GM23248 (cell line): ENCODE results near the gene RAB19. TPM values are rescaled to one million over a fixed set of nuclear protein-coding genes. Genes with fewer than 3 reads are reported as not detected.
"Not testable (repeated sequence)": the region's sequence is repeated elsewhere in the genome, so short reads cannot be mapped to it uniquely, and the experiment has no call there.

Source experiments
- DNase-seq: peaks from one replicate; pipeline ENCODE4 v3.0.0-alpha.2; 2015
- H2AFZ ChIP-seq: fragments of 200-600 bp; sonication (generic); 2 replicates; pipeline ENCODE4 v1.6.1; 2016; ENCODE audit warnings: antibody characterized with exemption
- H3F3A ChIP-seq: fragments of 200-600 bp; sonication (generic); 2 replicates; pipeline ENCODE4 v1.6.1; 2016; ENCODE audit warnings: mild to moderate bottlenecking, antibody characterized with exemption, mixed run types; ENCODE audit not compliant: insufficient read depth
- H3K27ac ChIP-seq: fragments of 200-600 bp; sonication (generic); 2 replicates; pipeline ENCODE4 v1.5.1; 2016; ENCODE audit warnings: mild to moderate bottlenecking
- H3K27me3 ChIP-seq: fragments of 200-600 bp; sonication (generic); replicated peaks from 2 replicates; pipeline ENCODE4 v1.6.1; 2016; ENCODE audit warnings: mild to moderate bottlenecking; ENCODE audit not compliant: insufficient read depth
- H3K36me3 ChIP-seq: fragments of 200-600 bp; sonication (generic); 2 replicates; pipeline ENCODE4 v1.6.1; 2016; ENCODE audit warnings: low read depth, mild to moderate bottlenecking
- H3K4me1 ChIP-seq: fragments of 200-600 bp; sonication (generic); 2 replicates; pipeline ENCODE4 v1.6.1; 2016; ENCODE audit warnings: mild to moderate bottlenecking; ENCODE audit not compliant: insufficient read depth
- H3K4me2 ChIP-seq: fragments of 200-600 bp; sonication (generic); one replicate; pipeline ENCODE4 v1.6.1; 2016; ENCODE audit warnings: mild to moderate bottlenecking; ENCODE audit not compliant: unreplicated experiment
- H3K4me3 ChIP-seq: fragments of 200-600 bp; sonication (generic); 2 replicates; pipeline ENCODE4 v1.5.1; 2016; ENCODE audit warnings: mild to moderate bottlenecking
- H3K79me2 ChIP-seq: fragments of 200-600 bp; sonication (generic); 2 replicates; pipeline ENCODE4 v1.6.1; 2016; ENCODE audit warnings: mild to moderate bottlenecking; ENCODE audit not compliant: insufficient read depth
- H3K9ac ChIP-seq: fragments of 200-600 bp; sonication (generic); 2 replicates; pipeline ENCODE4 v1.6.1; 2016; ENCODE audit warnings: mild to moderate bottlenecking
- H3K9me2 ChIP-seq: fragments of 200-600 bp; sonication (generic); 2 replicates; pipeline ENCODE4 v1.6.1; 2016; ENCODE audit warnings: mixed run types, mild to moderate bottlenecking, moderate library complexity; ENCODE audit not compliant: insufficient read depth
- H3K9me3 ChIP-seq: fragments of 200-600 bp; sonication (generic); one replicate; pipeline ENCODE4 v1.6.1; 2017; ENCODE audit warnings: low read depth
- H4K20me1 ChIP-seq: fragments of 200-600 bp; sonication (generic); 2 replicates; pipeline ENCODE4 v1.6.0; 2016; ENCODE audit not compliant: insufficient read depth
- EZH2 ChIP-seq: fragments of 200-600 bp; sonication (generic); IDR thresholded peaks from 2 replicates; pipeline ENCODE4 v1.6.1; 2018; ENCODE audit warnings: antibody characterized with exemption, mild to moderate bottlenecking; ENCODE audit not compliant: insufficient read depth, poor library complexity, severe bottlenecking
- EZH2phosphoT487 ChIP-seq: fragments of 200-600 bp; sonication (generic); IDR thresholded peaks from 2 replicates; pipeline ENCODE4 v1.6.1; 2018; ENCODE audit warnings: antibody characterized with exemption, moderate library complexity, mild to moderate bottlenecking, low read depth; ENCODE audit not compliant: insufficient read depth
- WGBS, 2 experiments: methylation state at CpG; one replicate each; pipeline ENCODE4 v1.1.6; 2015 to 2017; ENCODE audit warnings: low lambda C conversion rate in 2 of 2, low coverage in 1 of 2; ENCODE audit errors: missing lambda C conversion rate in 2 of 2; 5-methylcytosine and 5-hydroxymethylcytosine counted together
- in situ Hi-C: fragments of 300-500 bp; cut with MboI; formaldehyde crosslinking; loops from 2 replicates; pipeline ENCODE4 v1.15.0; 2020
- polyA plus RNA-seq: library from polyadenylated mRNA; unstranded; fragments of >200 nt; fragmentation: Nextera tagmentation; extraction: Ambion mirVana; gene quantifications from 2 replicates; pipeline ENCODE4 v1.2.1, GENCODE V29; 2016
- total RNA-seq: library from RNA; depleted of rRNA; stranded (reverse); fragments of >200 nt; shearing (Covaris generic); gene quantifications from 2 replicates; pipeline ENCODE4 v1.2.3, GENCODE V29; 2014

The RAB19 gene
- total and polyA plus RNA-seq, 2 experiments from 2014 or later = not detected

GRCh38 chr7:140451716-140452115 lies 47.9 kb downstream of the RAB19 start:
- H3K79me2 ChIP-seq = peaks cover 3% of the 10 kb centered on the region; the same call in 1 of the 2 replicates
- no peaks in the 10 kb centered on the region for H4K20me1 ChIP-seq
- no peak overlapping the region for H3K9ac ChIP-seq
- H2AFZ ChIP-seq = no peak overlapping the region
- no peaks in the 10 kb centered on the region for H3F3A ChIP-seq
- H3K9me2 ChIP-seq = no peaks in the 10 kb centered on the region
- no peaks in the 10 kb centered on the region for H3K9me3 ChIP-seq
- no peaks in the 10 kb centered on the region for H3K4me1 ChIP-seq
- no peak for DNase-seq
- H3K4me2 ChIP-seq = no peak overlapping the region
- in situ Hi-C loops = no loop called here
- 52 to 61% methylated on average over 1 of the region's 1 CpG for WGBS, 2 experiments
- H3K36me3 ChIP-seq = peaks cover 9% of the 10 kb centered on the region
- TF ChIP-seq EZH2phosphoT487 (no peak), EZH2 (no peak)
- no peaks in the 10 kb centered on the region for H3K27me3 ChIP-seq
- H3K27ac ChIP-seq = no peak overlapping the region
- no peak overlapping the region for H3K4me3 ChIP-seq

- H3K36me3 ChIP-seq = peaks cover 11% of the 10 kb centered on the region
- WGBS, 2 experiments = 89 to 97% methylated on average over 4 of the region's 4 CpGs
- H3K9me2 ChIP-seq = no peaks in the 10 kb centered on the region
- no peak overlapping the region for H2AFZ ChIP-seq
- H3K79me2 ChIP-seq = peaks cover 19% of the 10 kb centered on the region
- no peaks in the 10 kb centered on the region for H3K9me3 ChIP-seq
- no peaks in the 10 kb centered on the region for H4K20me1 ChIP-seq
- H3K4me2 ChIP-seq = no peak overlapping the region
- TF ChIP-seq EZH2phosphoT487 (no peak), EZH2 (no peak)
- H3K27me3 ChIP-seq = no peaks in the 10 kb centered on the region
- in situ Hi-C loops = no loop called here
- no peaks in the 10 kb centered on the region for H3K4me1 ChIP-seq
- no peak for DNase-seq
- no peak overlapping the region for H3K9ac ChIP-seq
- H3F3A ChIP-seq = no peaks in the 10 kb centered on the region
- no peak overlapping the region for H3K27ac ChIP-seq
- H3K4me3 ChIP-seq = no peak overlapping the region
Observed at GRCh38 chr7:140453273-140453672, 49.4 kb downstream of the RAB19 start.

GRCh38 chr7:140453785-140454656 lies 50.2 kb downstream of the RAB19 start:
- in situ Hi-C loops, DNase-seq: not testable (repeated sequence)
- 88% methylated on average over 9 of the region's 9 CpGs for WGBS, 2 experiments

GRCh38 chr7:140454657-140455015 lies 50.8 kb downstream of the RAB19 start:
- no peak overlapping the region for H3K4me3 ChIP-seq
- TF ChIP-seq EZH2phosphoT487 (no peak), EZH2 (no peak)
- H3K79me2 ChIP-seq = peaks cover 30% of the 10 kb centered on the region
- no peaks in the 10 kb centered on the region for H3K9me3 ChIP-seq
- no peak overlapping the region for H3K9ac ChIP-seq
- H3K27ac ChIP-seq = no peak overlapping the region
- H3K4me2 ChIP-seq = no peak overlapping the region
- H3K4me1 ChIP-seq = no peaks in the 10 kb centered on the region
- whole genome bisulfite sequencing, 2 experiments = 91 to 93% methylated on average over 8 of the region's 8 CpGs
- no peak overlapping the region for H2AFZ ChIP-seq
- no peaks in the 10 kb centered on the region for H3F3A ChIP-seq
- peaks cover 25% of the 10 kb centered on the region for H3K36me3 ChIP-seq
- DNase-seq = no peak
- H4K20me1 ChIP-seq = no peaks in the 10 kb centered on the region
- H3K27me3 ChIP-seq = no peaks in the 10 kb centered on the region
- in situ Hi-C loops = no loop called here
- H3K9me2 ChIP-seq = no peaks in the 10 kb centered on the region

More at GRCh38 chr7:140453785-140454656, 50.2 kb downstream of the RAB19 start:
- peaks cover 19% of the 10 kb centered on the region for H3K36me3 ChIP-seq
- not testable (repeated sequence) for H3F3A ChIP-seq, H4K20me1 ChIP-seq, H3K4me2 ChIP-seq, H3K4me3 ChIP-seq, H3K9me2 ChIP-seq, H3K4me1 ChIP-seq, H3K9me3 ChIP-seq, H3K27ac ChIP-seq, H3K27me3 ChIP-seq, H3K9ac ChIP-seq, H2AFZ ChIP-seq
- H3K79me2 ChIP-seq = peaks cover 25% of the 10 kb centered on the region
